ENCODE results near the gene EPHA8. TPM values are rescaled to one million over a fixed set of nuclear protein-coding genes. Genes with fewer than 3 reads are reported as not detected.

EPHA8 gene
- total RNA-seq, 1 donor from 2014 or later: not detected

- Histone ChIP-seq H3K27me3 (no peaks in the 10 kb centered on the region), H3K4me1 (no peaks in the 10 kb centered on the region), H3K27ac (no peak overlapping the region), H3K4me3 (no peak overlapping the region), H3K9me3 (no peaks in the 10 kb centered on the region), H3K36me3 (no peaks in the 10 kb centered on the region)
- no peak for DNase-seq (ENCODE audit: extremely low spot score in 2 of 2)
- intact Hi-C loops (cut with DNase I): no loop called here
- TF ChIP-seq POLR2AphosphoS5 (IDR thresholded peaks at IDR 0.05; ENCODE audit: insufficient read depth in 1 of 2, low read depth in 1 of 2): no peak
- TF ChIP-seq POLR2A (IDR thresholded peaks at IDR 0.05): no peak
- TF ChIP-seq CTCF (IDR thresholded peaks at IDR 0.05): no peak
Measured at GRCh38 chr1:22598736-22599135, 35.4 kb downstream of the EPHA8 start.

GRCh38 chr1:22600071-22600816 is 37.0 kb downstream of the EPHA8 start:
- H3K4me1 ChIP-seq: no peaks in the 10 kb centered on the region
- no peak overlapping the region for H3K4me3 ChIP-seq
- H3K9me3 ChIP-seq: no peaks in the 10 kb centered on the region
- no peaks in the 10 kb centered on the region for H3K36me3 ChIP-seq
- intact Hi-C loops (cut with DNase I): no loop called here
- no peak overlapping the region for H3K27ac ChIP-seq
- no peak for DNase-seq (ENCODE audit: extremely low spot score in 2 of 2)
- TF ChIP-seq POLR2A (IDR thresholded peaks at IDR 0.05) (no peak), POLR2AphosphoS5 (IDR thresholded peaks at IDR 0.05; ENCODE audit: insufficient read depth in 1 of 2, low read depth in 1 of 2) (no peak), CTCF (IDR thresholded peaks at IDR 0.05) (no peak)
- no peaks in the 10 kb centered on the region for H3K27me3 ChIP-seq

GRCh38 chr1:22600817-22601605 is 37.7 kb downstream of the EPHA8 start:
- no peaks in the 10 kb centered on the region for H3K27me3 ChIP-seq
- no peaks in the 10 kb centered on the region for H3K9me3 ChIP-seq
- DNase-seq (ENCODE audit: extremely low spot score in 2 of 2): no peak
- H3K27ac ChIP-seq: no peak overlapping the region
- H3K4me3 ChIP-seq: no peak overlapping the region
- intact Hi-C loops (cut with DNase I): no loop called here
- TF ChIP-seq POLR2AphosphoS5 (IDR thresholded peaks at IDR 0.05; ENCODE audit: insufficient read depth in 1 of 2, low read depth in 1 of 2) (no peak), POLR2A (IDR thresholded peaks at IDR 0.05) (no peak), CTCF (IDR thresholded peaks at IDR 0.05) (no peak)
- no peaks in the 10 kb centered on the region for H3K36me3 ChIP-seq
- no peaks in the 10 kb centered on the region for H3K4me1 ChIP-seq

GRCh38 chr1:22601610-22602009 is 38.3 kb downstream of the EPHA8 start:
- H3K4me1 ChIP-seq: no peaks in the 10 kb centered on the region
- intact Hi-C loops (cut with DNase I): no loop called here
- no peaks in the 10 kb centered on the region for H3K27me3 ChIP-seq

More at GRCh38 chr1:22601610-22602009, 38.3 kb downstream of the EPHA8 start:
- H3K9me3 ChIP-seq: no peaks in the 10 kb centered on the region
- H3K36me3 ChIP-seq: no peaks in the 10 kb centered on the region
- no peak overlapping the region for H3K27ac ChIP-seq
- no peak overlapping the region for H3K4me3 ChIP-seq
- TF ChIP-seq POLR2A (IDR thresholded peaks at IDR 0.05): no peak
- TF ChIP-seq CTCF (IDR thresholded peaks at IDR 0.05): no peak
- no peak for TF ChIP-seq POLR2AphosphoS5 (IDR thresholded peaks at IDR 0.05; ENCODE audit: insufficient read depth in 1 of 2, low read depth in 1 of 2)
- no peak for DNase-seq (ENCODE audit: extremely low spot score in 2 of 2)

Measured in vagina (tissue), 2 donors.